A549 (cell line): ENCODE measurements around the gene ATXN7L1. TPM values are rescaled to one million over a fixed set of nuclear protein-coding genes. Genes with fewer than 3 reads are reported as not detected.

Experiments
- ATAC-seq, 2 experiments: fragments of 200-7000 bp in 1 of 2; fragments of >200 bp in 1 of 2; cut with Nextera tagmentation in 1 of 2; cut with Tn5 transposase in 1 of 2; 3 replicates each; pipeline versions ENCODE4 v1.8.0 to v1.9.1; 2018 to 2020; ENCODE audit warnings: mild to moderate bottlenecking in 1 of 2, moderate library complexity in 1 of 2
- CTCF ChIA-PET: fragments of 300-600 bp; sonication (Branson Sonifier 250); formaldehyde crosslinking; extraction: SDS; loops from one replicate; lab custom pipeline; 2021; ENCODE audit warnings: antibody characterized with exemption, inconsistent platforms; lab: Yijun Ruan, JAX
- POLR2A ChIA-PET: fragments of 350-600 bp; formaldehyde crosslinking; extraction: SDS; loops from one replicate; lab custom pipeline; 2021; ENCODE audit warnings: antibody characterized with exemption, inconsistent platforms; lab: Yijun Ruan, JAX
- DNase-seq, 2 experiments: peaks; one replicate each; pipeline versions ENCODE4 v3.0.0 to v3.0.0-alpha.2; 2011 to 2016; ENCODE audit warnings: low read depth in 1 of 2, low spot score in 1 of 2
- FAIRE-seq: peaks from 2 replicates; lab custom pipeline; 2011; peaks lifted over from hg19 to GRCh38; lab: Jason Lieb, UNC
- H3K27ac ChIP-seq, 2 experiments: fragments of >200 bp; sonication (Bioruptor Twin); formaldehyde crosslinking; 3 replicates each; pipeline ENCODE4 v1.5.1; 2016 to 2017
- H3K4me1 ChIP-seq: fragments of >200 bp; sonication (Bioruptor Twin); formaldehyde crosslinking; 3 replicates; pipeline ENCODE4 v1.6.1; 2016
- H3K4me2 ChIP-seq: fragments of >200 bp; sonication (Bioruptor Twin); formaldehyde crosslinking; 3 replicates; pipeline ENCODE4 v1.6.1; 2016
- H3K4me3 ChIP-seq: fragments of >200 bp; sonication (Bioruptor Twin); formaldehyde crosslinking; 3 replicates; pipeline ENCODE4 v1.5.1; 2016
- H3K9me3 ChIP-seq: fragments of >200 bp; sonication (Bioruptor Twin); formaldehyde crosslinking; 3 replicates; pipeline ENCODE4 v1.6.1; 2016
- CHD2 ChIP-seq: fragments of 150-350 bp; IDR thresholded peaks from 2 replicates; pipeline ENCODE4 v1.6.1; 2014; ENCODE audit warnings: low read length; ENCODE audit not compliant: partially characterized antibody
- ELK1 ChIP-seq: fragments of 150-350 bp; IDR thresholded peaks from 2 replicates; pipeline ENCODE4 v1.6.1; 2014; ENCODE audit warnings: low read depth, mild to moderate bottlenecking, low read length
- GATA3 ChIP-seq: IDR thresholded peaks from 2 replicates; pipeline ENCODE4 v1.6.1; 2012; ENCODE audit warnings: borderline replicate concordance
- HES2 ChIP-seq: fragments of >200 bp; sonication (Bioruptor Twin); formaldehyde crosslinking; IDR thresholded peaks from 2 replicates; pipeline ENCODE4 v1.6.1; 2016
- HOXB13 ChIP-seq: fragments of 250-450 bp; sonication (Bioruptor Pico); IDR thresholded peaks from 2 replicates; pipeline ENCODE4 v1.5.0; 2020; ENCODE audit warnings: low read depth, mild to moderate bottlenecking, moderate library complexity
- JUNB ChIP-seq: fragments of >200 bp; sonication (Bioruptor Twin); formaldehyde crosslinking; IDR thresholded peaks from 2 replicates; pipeline ENCODE4 v1.6.1; 2016
- MAX ChIP-seq: IDR thresholded peaks from 2 replicates; pipeline ENCODE4 v1.6.1; 2012
- PBX3 ChIP-seq: IDR thresholded peaks from 2 replicates; pipeline ENCODE4 v1.6.1; 2012
- PHF8 ChIP-seq: fragments of 200-600 bp; sonication (generic); IDR thresholded peaks from 2 replicates; pipeline ENCODE4 v1.6.1; 2016; ENCODE audit warnings: low read depth, mild to moderate bottlenecking, antibody characterized with exemption, moderate library complexity, borderline replicate concordance
- RARB ChIP-seq: fragments of 250-450 bp; sonication (Bioruptor Pico); IDR thresholded peaks from 2 replicates; pipeline ENCODE4 v1.8.0; 2021; ENCODE audit warnings: mild to moderate bottlenecking, moderate library complexity
- RNF2 ChIP-seq: fragments of 200-600 bp; sonication (generic); IDR thresholded peaks from 2 replicates; pipeline ENCODE4 v1.6.1; 2016; ENCODE audit warnings: low read depth, mild to moderate bottlenecking, antibody characterized with exemption, moderate library complexity, borderline replicate concordance
- SMC3 ChIP-seq: fragments of >200 bp; sonication (Bioruptor Twin); formaldehyde crosslinking; IDR thresholded peaks from 3 replicates; pipeline ENCODE4 v1.6.1; 2018; ENCODE audit warnings: inconsistent platforms
- SREBF2 ChIP-seq: fragments of 450-650 bp; IDR thresholded peaks from 2 replicates; pipeline ENCODE4 v1.6.1; 2014; ENCODE audit warnings: mild to moderate bottlenecking, moderate library complexity
- TP53 ChIP-seq: fragments of 250-450 bp; sonication (Bioruptor Pico); IDR thresholded peaks from 2 replicates; pipeline ENCODE4 v1.5.0; 2021; ENCODE audit warnings: mild to moderate bottlenecking, moderate library complexity
- ZC3H11A ChIP-seq: fragments of 450-650 bp; IDR thresholded peaks from 2 replicates; pipeline ENCODE4 v1.6.1; 2014; ENCODE audit warnings: antibody characterized with exemption, mild to moderate bottlenecking
- ZFP36 ChIP-seq: fragments of 450-650 bp; IDR thresholded peaks from 2 replicates; pipeline ENCODE4 v1.6.1; 2014; ENCODE audit warnings: borderline replicate concordance; ENCODE audit not compliant: partially characterized antibody
- ZNF302 ChIP-seq: fragments of 250-450 bp; sonication (Bioruptor Pico); IDR thresholded peaks from 2 replicates; pipeline ENCODE4 v1.9.0; 2021; ENCODE audit warnings: inconsistent platforms, mild to moderate bottlenecking, moderate library complexity
- WGBS: methylation state at CpG from one replicate; pipeline ENCODE4 v1.1.6; 2017; ENCODE audit errors: missing lambda C conversion rate; 5-methylcytosine and 5-hydroxymethylcytosine counted together
- polyA plus RNA-seq, 4 experiments: library from polyadenylated mRNA; depleted of rRNA in 3 of 4; stranded (reverse); fragments of >200 nt; fragmentation: RNase III in 1 of 4; extraction: RNeasy Plus Mini Kit Qiagen cat#74134 plus additional on column Dnase treatment in 1 of 4; gene quantifications; 2 replicates in 3 of 4; 3 replicates in 1 of 4; pipeline ENCODE4 v1.2.3, GENCODE V29; 2011 to 2017
- TF ChIP-seq, protein P1 (sequence below): fragments of 200-600 bp; sonication (generic); IDR thresholded peaks from 2 replicates; pipeline ENCODE4 v1.6.1; 2016; ENCODE audit warnings: antibody characterized with exemption, mild to moderate bottlenecking, moderate library complexity
- TF ChIP-seq, protein P2 (sequence below): fragments of 450-650 bp; IDR thresholded peaks from 2 replicates; pipeline ENCODE4 v1.6.1; 2014; ENCODE audit warnings: antibody characterized with exemption
- TF ChIP-seq, protein P3 (sequence below): fragments of 250-450 bp; sonication (Bioruptor Pico); IDR thresholded peaks from 2 replicates; pipeline ENCODE4 v1.5.0; 2020; ENCODE audit warnings: low read depth, mild to moderate bottlenecking, moderate library complexity

The ATXN7L1 gene
- polyA plus RNA-seq, 2 of the 4 experiments (the other 2 are of a cell fraction): 4.5 to 5.7 TPM

- H3K27ac ChIP-seq: no peak overlapping the region
- POLR2A ChIA-PET: interaction anchor here (0.6 kb wide), 1 partner anchor 233 kb away, joined by 6 read pairs; the partner anchor contains the start of gene SYPL1
- WGBS: 96% methylated on average over 2 of the region's 2 CpGs
- no peak for DNase-seq
- H3K4me2 ChIP-seq: peak overlapping the region; percentile 91
- FAIRE-seq: no peak
- no peak for ATAC-seq
- CTCF ChIA-PET: interaction anchor here (0.6 to 2.9 kb wide), 8 partner anchors 14 to 290 kb away, joined by 3 to 13 read pairs (median 3); no protein-coding TSS in a partner anchor
- peaks cover 24% of the 10 kb centered on the region for H3K4me1 ChIP-seq
- H3K4me3 ChIP-seq: no peak overlapping the region
- H3K9me3 ChIP-seq: peaks cover 11% of the 10 kb centered on the region; the same call in 2 of the 3 replicates
- TF ChIP-seq PHF8 (no peak), JUNB (no peak), RNF2 (no peak), SREBF2 (no peak), PBX3 (no peak), HOXB13 (CRISPR knock-in tag) (no peak), CHD2 (no peak), ZNF302 (CRISPR knock-in tag) (no peak), HES2 (no peak), ZC3H11A (no peak)
- TF ChIP-seq, protein P1, sequence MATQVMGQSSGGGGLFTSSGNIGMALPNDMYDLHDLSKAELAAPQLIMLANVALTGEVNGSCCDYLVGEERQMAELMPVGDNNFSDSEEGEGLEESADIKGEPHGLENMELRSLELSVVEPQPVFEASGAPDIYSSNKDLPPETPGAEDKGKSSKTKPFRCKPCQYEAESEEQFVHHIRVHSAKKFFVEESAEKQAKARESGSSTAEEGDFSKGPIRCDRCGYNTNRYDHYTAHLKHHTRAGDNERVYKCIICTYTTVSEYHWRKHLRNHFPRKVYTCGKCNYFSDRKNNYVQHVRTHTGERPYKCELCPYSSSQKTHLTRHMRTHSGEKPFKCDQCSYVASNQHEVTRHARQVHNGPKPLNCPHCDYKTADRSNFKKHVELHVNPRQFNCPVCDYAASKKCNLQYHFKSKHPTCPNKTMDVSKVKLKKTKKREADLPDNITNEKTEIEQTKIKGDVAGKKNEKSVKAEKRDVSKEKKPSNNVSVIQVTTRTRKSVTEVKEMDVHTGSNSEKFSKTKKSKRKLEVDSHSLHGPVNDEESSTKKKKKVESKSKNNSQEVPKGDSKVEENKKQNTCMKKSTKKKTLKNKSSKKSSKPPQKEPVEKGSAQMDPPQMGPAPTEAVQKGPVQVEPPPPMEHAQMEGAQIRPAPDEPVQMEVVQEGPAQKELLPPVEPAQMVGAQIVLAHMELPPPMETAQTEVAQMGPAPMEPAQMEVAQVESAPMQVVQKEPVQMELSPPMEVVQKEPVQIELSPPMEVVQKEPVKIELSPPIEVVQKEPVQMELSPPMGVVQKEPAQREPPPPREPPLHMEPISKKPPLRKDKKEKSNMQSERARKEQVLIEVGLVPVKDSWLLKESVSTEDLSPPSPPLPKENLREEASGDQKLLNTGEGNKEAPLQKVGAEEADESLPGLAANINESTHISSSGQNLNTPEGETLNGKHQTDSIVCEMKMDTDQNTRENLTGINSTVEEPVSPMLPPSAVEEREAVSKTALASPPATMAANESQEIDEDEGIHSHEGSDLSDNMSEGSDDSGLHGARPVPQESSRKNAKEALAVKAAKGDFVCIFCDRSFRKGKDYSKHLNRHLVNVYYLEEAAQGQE: no peak
Observed at GRCh38 chr7:105878746-105879605, 2.6 kb upstream of the ATXN7L1 start.

DNA sequence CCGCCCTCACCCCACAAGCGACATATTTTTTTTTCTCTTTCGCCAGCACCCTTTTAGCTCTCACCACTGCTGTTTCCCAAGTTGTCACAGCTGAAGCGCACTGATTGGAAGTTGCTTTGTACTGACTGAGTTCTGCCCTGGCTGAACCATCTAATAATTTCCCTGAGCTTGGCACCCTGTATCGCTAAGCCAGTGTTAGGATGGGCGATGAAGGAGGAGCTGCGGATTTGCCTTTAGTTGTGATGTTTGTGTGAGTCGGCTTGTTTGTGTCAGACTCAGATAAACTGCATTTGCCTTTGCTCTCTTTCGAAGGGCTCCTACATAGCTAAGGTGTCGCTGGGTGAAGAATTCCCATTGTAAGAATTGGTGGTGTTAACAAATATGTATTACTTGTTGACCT lies 1.3 kb upstream of the ATXN7L1 start:
- DNase-seq (no peak), FAIRE-seq (no peak), ATAC-seq (no peak)
- Histone ChIP-seq H3K4me1 (peaks cover 24% of the 10 kb centered on the region), H3K4me2 (peak overlapping the region; percentile 91), H3K27ac (peak overlapping the region; percentile 95 to 96), H3K9me3 (peaks cover 2% of the 10 kb centered on the region; the same call in 2 of the 3 replicates), H3K4me3 (peak overlapping the region; percentile 84)
- ChIA-PET POLR2A (interaction anchor here (0.6 to 1.1 kb wide), 2 partner anchors 102 to 164 kb away, joined by 4 read pairs; no protein-coding TSS in a partner anchor), CTCF (interaction anchor here (0.7 to 2.9 kb wide), 29 partner anchors 9 to 258 kb away, joined by 3 to 34 read pairs (median 4); no protein-coding TSS in a partner anchor)
- 76% methylated on average over 10 of the region's 10 CpGs for WGBS
- no peak for TF ChIP-seq TP53 (CRISPR knock-in tag)
- TF ChIP-seq, protein P2, sequence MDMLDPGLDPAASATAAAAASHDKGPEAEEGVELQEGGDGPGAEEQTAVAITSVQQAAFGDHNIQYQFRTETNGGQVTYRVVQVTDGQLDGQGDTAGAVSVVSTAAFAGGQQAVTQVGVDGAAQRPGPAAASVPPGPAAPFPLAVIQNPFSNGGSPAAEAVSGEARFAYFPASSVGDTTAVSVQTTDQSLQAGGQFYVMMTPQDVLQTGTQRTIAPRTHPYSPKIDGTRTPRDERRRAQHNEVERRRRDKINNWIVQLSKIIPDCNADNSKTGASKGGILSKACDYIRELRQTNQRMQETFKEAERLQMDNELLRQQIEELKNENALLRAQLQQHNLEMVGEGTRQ: no peak
- no peak for TF ChIP-seq JUNB
- TF ChIP-seq ELK1: no peak
- TF ChIP-seq RARB (CRISPR knock-in tag): no peak
- TF ChIP-seq, protein P3, sequence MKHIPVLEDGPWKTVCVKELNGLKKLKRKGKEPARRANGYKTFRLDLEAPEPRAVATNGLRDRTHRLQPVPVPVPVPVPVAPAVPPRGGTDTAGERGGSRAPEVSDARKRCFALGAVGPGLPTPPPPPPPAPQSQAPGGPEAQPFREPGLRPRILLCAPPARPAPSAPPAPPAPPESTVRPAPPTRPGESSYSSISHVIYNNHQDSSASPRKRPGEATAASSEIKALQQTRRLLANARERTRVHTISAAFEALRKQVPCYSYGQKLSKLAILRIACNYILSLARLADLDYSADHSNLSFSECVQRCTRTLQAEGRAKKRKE: no peak
- TF ChIP-seq ZFP36: no peak
- no peak for TF ChIP-seq MAX
- no peak for TF ChIP-seq GATA3
- no peak for TF ChIP-seq SMC3
